Measurements from ENCODE around the gene CCDC30. TPM values are rescaled to one million over a fixed set of nuclear protein-coding genes. Genes with fewer than 3 reads are reported as not detected.

CCDC30 gene
- total and polyA plus RNA-seq, 2 experiments from 2014 or later, result 2.6 to 12.9 TPM

GRCh38 chr1:42669936-42670335 is 206.8 kb downstream of the CCDC30 start:
- Histone ChIP-seq H3K4me3 (no peak overlapping the region), H3K4me2 (no peak overlapping the region), H3K4me1 (ENCODE audit: insufficient read depth) (no peaks in the 10 kb centered on the region), H4K20me1 (ENCODE audit: insufficient read depth, poor library complexity, severe bottlenecking) (no peaks in the 10 kb centered on the region), H2AFZ (no peak overlapping the region), H3K36me3 (replicated peaks; ENCODE audit: insufficient read depth, low read depth) (no peaks in the 10 kb centered on the region), H3K27ac (no peak overlapping the region), H3K9me3 (ENCODE audit: low read depth) (no peaks in the 10 kb centered on the region), H3K9me2 (replicated peaks; ENCODE audit: insufficient read depth) (no peaks in the 10 kb centered on the region), H3K27me3 (no peaks in the 10 kb centered on the region), H3K79me2 (no peaks in the 10 kb centered on the region)
- 84% methylated on average over 3 of the region's 3 CpGs for WGBS (ENCODE audit: low lambda C conversion rate, missing lambda C conversion rate)
- TF ChIP-seq EZH2 (IDR thresholded peaks at IDR 0.05; ENCODE audit: borderline replicate concordance), result no peak
- no peak for TF ChIP-seq EZH2phosphoT487 (IDR thresholded peaks at IDR 0.05; ENCODE audit: low read depth, severe bottlenecking, unreplicated experiment)
- no peak for TF ChIP-seq CTCF (IDR thresholded peaks at IDR 0.05; ENCODE audit: poor library complexity)
- no peak for DNase-seq (ENCODE audit: low spot score)

- TF ChIP-seq CTCF (IDR thresholded peaks at IDR 0.05; ENCODE audit: poor library complexity) (no peak), EZH2phosphoT487 (IDR thresholded peaks at IDR 0.05; ENCODE audit: low read depth, severe bottlenecking, unreplicated experiment) (no peak), EZH2 (IDR thresholded peaks at IDR 0.05; ENCODE audit: borderline replicate concordance) (no peak)
- H3K9me3 ChIP-seq (ENCODE audit: low read depth), result no peaks in the 10 kb centered on the region
- no peak overlapping the region for H3K4me3 ChIP-seq
- no peaks in the 10 kb centered on the region for H3K79me2 ChIP-seq
- H3K9me2 ChIP-seq (replicated peaks; ENCODE audit: insufficient read depth), result no peaks in the 10 kb centered on the region
- H3K27ac ChIP-seq, result no peak overlapping the region
- H3K4me1 ChIP-seq (ENCODE audit: insufficient read depth), result no peaks in the 10 kb centered on the region
- H3K36me3 ChIP-seq (replicated peaks; ENCODE audit: insufficient read depth, low read depth), result no peaks in the 10 kb centered on the region
- DNase-seq (ENCODE audit: low spot score), result no peak
- no peaks in the 10 kb centered on the region for H3K27me3 ChIP-seq
- H4K20me1 ChIP-seq (ENCODE audit: insufficient read depth, poor library complexity, severe bottlenecking), result no peaks in the 10 kb centered on the region
- 98% methylated on average over 4 of the region's 4 CpGs for WGBS (ENCODE audit: low lambda C conversion rate, missing lambda C conversion rate)
- H3K4me2 ChIP-seq, result no peak overlapping the region
- no peak overlapping the region for H2AFZ ChIP-seq
Observed at GRCh38 chr1:42670425-42670824, 207.3 kb downstream of the CCDC30 start.

GRCh38 chr1:42674214-42674613 is 211.1 kb downstream of the CCDC30 start:
- Histone ChIP-seq H3K79me2 (no peaks in the 10 kb centered on the region), H3K9me3 (ENCODE audit: low read depth) (no peaks in the 10 kb centered on the region), H3K27me3 (no peaks in the 10 kb centered on the region), H3K4me1 (ENCODE audit: insufficient read depth) (no peaks in the 10 kb centered on the region), H3K36me3 (replicated peaks; ENCODE audit: insufficient read depth, low read depth) (no peaks in the 10 kb centered on the region), H3K27ac (no peak overlapping the region), H3K9me2 (replicated peaks; ENCODE audit: insufficient read depth) (no peaks in the 10 kb centered on the region), H3K4me3 (no peak overlapping the region), H2AFZ (no peak overlapping the region), H3K4me2 (no peak overlapping the region), H4K20me1 (ENCODE audit: insufficient read depth, poor library complexity, severe bottlenecking) (no peaks in the 10 kb centered on the region)
- TF ChIP-seq CTCF (IDR thresholded peaks at IDR 0.05; ENCODE audit: poor library complexity), result no peak
- TF ChIP-seq EZH2 (IDR thresholded peaks at IDR 0.05; ENCODE audit: borderline replicate concordance), result no peak
- no peak for TF ChIP-seq EZH2phosphoT487 (IDR thresholded peaks at IDR 0.05; ENCODE audit: low read depth, severe bottlenecking, unreplicated experiment)
- no peak for DNase-seq (ENCODE audit: low spot score)

GRCh38 chr1:42674682-42675081 is 211.6 kb downstream of the CCDC30 start:
- DNase-seq (ENCODE audit: low spot score), result no peak
- H3K79me2 ChIP-seq, result no peaks in the 10 kb centered on the region
- no peak overlapping the region for H2AFZ ChIP-seq
- H3K27me3 ChIP-seq, result no peaks in the 10 kb centered on the region
- no peaks in the 10 kb centered on the region for H3K9me3 ChIP-seq (ENCODE audit: low read depth)
- no peaks in the 10 kb centered on the region for H3K36me3 ChIP-seq (replicated peaks; ENCODE audit: insufficient read depth, low read depth)
- TF ChIP-seq CTCF (IDR thresholded peaks at IDR 0.05; ENCODE audit: poor library complexity) (no peak), EZH2 (IDR thresholded peaks at IDR 0.05; ENCODE audit: borderline replicate concordance) (no peak), EZH2phosphoT487 (IDR thresholded peaks at IDR 0.05; ENCODE audit: low read depth, severe bottlenecking, unreplicated experiment) (no peak)
- H3K4me1 ChIP-seq (ENCODE audit: insufficient read depth), result no peaks in the 10 kb centered on the region
- H3K4me2 ChIP-seq, result no peak overlapping the region
- H3K9me2 ChIP-seq (replicated peaks; ENCODE audit: insufficient read depth), result no peaks in the 10 kb centered on the region
- H4K20me1 ChIP-seq (ENCODE audit: insufficient read depth, poor library complexity, severe bottlenecking), result no peaks in the 10 kb centered on the region
- H3K27ac ChIP-seq, result no peak overlapping the region
- no peak overlapping the region for H3K4me3 ChIP-seq
- WGBS (ENCODE audit: low lambda C conversion rate, missing lambda C conversion rate), result 96% methylated on average over 1 of the region's 1 CpG

Measured in hepatocyte (in vitro differentiated cells).